ENCODE measurements around the gene CFAP99.
"Not testable (repeated sequence)": the region's sequence is repeated elsewhere in the genome, so short reads cannot be mapped to it uniquely, and the experiment has no call there.

CFAP99 gene

GRCh38 chr4:2449511-2450392 lies 31.0 kb downstream of the CFAP99 start:
- DNase-seq: no peak

DNA sequence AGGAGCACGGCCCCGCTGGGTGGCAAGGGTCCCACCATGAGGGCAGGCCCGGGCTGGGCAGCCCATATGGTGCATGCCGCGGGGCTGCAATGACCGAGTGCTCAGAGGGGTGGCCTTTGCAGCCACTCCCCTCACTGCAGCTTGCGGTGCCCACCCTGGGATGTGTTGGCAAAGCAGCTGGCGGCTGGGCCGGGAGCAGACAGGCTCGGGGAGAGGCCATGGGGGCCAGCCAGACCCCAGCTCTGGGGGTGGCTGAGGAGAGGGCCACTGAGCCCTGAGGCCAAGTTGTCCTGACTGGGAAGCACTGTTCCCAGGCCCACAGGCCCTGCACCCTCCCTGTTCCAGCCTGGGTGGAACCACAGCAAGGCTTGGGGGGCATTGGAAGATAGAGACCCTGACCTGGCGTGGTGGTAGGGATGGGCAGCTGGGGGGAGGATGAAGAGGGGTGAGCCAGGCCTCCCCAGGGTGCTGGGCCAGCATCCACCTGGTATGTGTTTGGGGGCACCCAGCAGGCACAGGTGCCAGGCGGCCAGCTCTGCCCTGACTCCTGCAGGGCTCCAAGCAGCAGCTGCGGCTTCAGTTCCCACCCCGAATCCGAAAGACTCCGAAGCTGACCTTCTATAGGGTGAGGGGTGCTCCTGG lies 31.8 kb downstream of the CFAP99 start:
- DNase-seq: no peak

GRCh38 chr4:2451036-2451520 lies 32.3 kb downstream of the CFAP99 start:
- no peak for DNase-seq

GRCh38 chr4:2451821-2452785 lies 33.3 kb downstream of the CFAP99 start:
- no peak for DNase-seq

- no peak for DNase-seq
Observed at GRCh38 chr4:2457481-2458295, 38.9 kb downstream of the CFAP99 start.

DNA sequence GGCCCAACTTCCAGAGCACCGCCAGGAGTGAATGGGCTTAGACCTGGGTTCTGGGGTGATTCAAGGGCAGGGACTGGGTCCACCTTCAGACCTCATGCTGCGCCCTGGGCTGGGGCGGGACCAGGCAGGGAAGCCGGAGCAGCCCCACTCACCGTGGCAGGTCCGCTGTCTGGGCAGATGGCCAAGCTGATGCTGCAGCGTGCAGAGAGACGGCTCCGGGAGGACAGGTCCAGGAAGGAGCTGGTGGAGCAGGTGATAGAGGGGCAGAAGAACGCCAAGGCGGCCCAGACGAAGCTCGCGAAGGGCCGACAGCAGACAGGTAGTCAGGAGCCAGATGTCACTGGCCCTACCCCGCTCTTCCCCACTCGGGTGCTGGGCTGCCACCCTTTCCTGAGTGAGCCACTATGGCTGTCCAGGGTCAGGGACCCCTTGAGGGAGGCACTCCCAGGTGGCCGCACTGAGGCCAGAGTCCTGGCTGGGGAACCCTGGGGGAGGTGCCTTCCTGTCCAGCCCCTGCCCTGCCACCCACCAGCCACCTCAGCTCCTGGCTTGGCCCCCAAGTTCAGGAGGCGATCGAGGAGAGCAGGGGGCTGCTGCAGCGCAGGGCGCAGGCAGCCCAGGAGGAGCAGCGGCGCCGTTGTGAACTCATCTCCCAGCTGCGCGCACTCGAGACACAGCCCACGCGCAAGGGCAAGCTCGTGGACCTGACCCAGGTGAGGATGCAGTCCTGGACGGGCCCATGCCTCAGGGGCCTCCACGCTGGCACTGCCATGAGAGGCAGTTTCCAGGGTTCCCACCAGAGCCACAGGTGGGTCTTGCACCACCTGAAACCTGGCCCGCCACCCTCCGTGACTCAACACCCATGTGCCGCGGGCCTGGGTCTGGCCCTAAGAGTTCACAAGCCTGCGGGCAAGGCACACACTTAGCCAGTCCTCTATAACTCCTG lies 40.1 kb downstream of the CFAP99 start:
- no peak for DNase-seq

DNA sequence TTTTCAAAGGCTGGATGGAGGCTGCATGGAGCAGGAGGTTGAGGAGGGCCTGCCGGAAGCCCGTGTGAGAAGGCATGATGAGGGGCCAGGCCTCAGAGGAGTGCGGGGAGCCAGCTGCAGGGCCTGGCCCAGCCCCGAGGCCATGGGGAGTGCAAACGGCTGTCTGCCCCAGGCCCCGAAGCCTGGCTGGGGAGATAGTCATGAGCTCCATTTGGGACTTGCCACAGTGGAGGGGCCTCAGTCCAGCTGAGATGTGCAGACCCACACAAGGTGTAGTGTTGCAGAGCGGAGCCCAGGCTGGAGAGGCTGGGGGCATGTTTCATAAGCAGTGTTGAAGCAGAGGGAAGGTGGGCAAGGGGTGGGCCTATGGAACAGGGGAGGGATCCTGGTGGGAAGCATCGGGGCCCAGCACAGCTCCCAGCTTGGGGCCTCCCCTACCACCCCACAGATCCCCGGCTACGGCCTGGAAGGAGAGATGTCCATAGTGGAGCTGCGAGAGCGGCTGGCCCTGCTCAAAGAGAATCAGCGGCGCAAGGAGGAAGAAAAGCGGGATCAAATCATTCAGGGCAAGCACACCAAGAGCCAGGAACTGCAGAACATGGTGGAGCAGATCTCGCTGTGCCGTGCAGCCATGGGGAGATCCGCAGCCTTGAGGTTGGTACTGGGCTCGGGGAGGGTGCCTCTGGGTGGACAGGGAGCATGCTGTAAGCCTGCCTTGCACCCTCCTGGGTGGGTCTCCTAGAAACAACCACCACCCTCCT lies 41.0 kb downstream of the CFAP99 start:
- no peak for DNase-seq

- DNase-seq: no peak
Observed at GRCh38 chr4:2461246-2461960, 42.6 kb downstream of the CFAP99 start.

DNA sequence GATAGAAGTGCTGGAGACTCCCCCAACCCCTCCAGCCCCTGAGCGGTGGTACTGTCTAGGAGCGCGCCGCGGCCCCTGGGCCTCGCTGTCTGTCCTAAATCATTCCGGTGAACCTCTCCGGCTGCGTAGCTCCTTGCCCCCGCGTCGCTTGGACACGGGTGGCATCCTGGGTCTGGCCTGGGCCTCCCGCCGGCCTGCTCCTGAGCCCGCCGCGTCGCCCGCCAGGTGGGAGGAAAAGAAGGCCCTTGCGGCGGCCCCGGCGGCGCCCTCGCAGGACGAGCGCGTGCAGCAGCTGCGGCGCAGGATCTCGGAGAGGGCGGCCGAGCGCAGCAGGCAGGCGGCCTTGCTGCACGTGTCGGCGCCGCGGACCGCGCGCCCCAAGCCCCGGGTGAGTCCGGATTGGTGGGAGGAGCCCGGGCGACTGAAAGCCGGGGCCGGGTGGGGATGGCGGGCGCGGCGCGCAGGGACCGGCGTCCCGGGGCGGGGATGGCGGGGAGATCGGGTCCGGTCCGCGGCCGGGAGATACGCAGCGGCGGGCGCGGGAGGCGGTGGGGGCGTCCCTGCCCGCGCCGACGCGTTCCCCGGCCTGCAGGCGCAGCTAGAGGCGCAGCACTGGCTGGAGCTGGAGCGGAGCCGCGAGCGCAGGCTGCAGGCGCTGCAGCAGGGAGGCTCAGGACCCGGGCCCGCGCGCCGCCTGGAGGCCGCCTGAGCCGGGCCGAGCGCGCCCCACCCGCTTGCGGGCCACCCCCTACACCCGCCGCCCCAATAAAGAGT lies 43.6 kb downstream of the CFAP99 start:
- DNase-seq: peak in 3 of 4 experiments; percentile 31 to 58 (median 39)

- DNase-seq: no peak
Observed at GRCh38 chr4:2462992-2463762, 44.4 kb downstream of the CFAP99 start.

DNA sequence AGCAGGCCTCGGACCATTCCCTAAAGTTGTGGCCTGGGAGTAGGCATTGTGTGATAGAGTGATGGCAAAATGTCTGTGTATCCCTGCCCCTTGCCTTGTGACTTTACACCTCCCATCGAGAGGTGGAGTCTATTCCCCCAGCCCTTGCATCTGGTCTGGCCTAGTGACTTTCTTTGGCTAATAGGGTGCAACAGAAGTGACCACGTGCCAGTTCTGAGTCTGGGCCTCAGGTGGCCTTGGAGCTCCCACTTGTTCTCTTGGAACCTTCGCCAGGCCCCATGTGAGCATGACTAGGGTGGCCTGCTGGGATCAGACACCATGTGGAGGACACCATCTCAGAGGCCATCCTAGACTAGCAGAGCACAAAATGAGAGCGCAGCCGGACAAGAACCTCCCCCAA lies 46.3 kb downstream of the CFAP99 start:
- no peak for DNase-seq

GRCh38 chr4:2465544-2465943 lies 46.8 kb downstream of the CFAP99 start:
- DNase-seq: not testable (repeated sequence)

- peak; percentile 88 to 92 (median 89) for DNase-seq
Observed at GRCh38 chr4:2468456-2469191, 49.9 kb downstream of the CFAP99 start, which contains the start of gene RNF4. TSS of gene RNF4 (plus strand) at chr4:2469106. CDS start at chr4:2490494, 21,388 bp downstream.

GRCh38 chr4:2469192-2469984 lies 50.6 kb downstream of the CFAP99 start:
- peak; percentile 29 to 66 (median 52) for DNase-seq

- no peak for DNase-seq
Observed at GRCh38 chr4:2470791-2471190, 52.0 kb downstream of the CFAP99 start.

DNA sequence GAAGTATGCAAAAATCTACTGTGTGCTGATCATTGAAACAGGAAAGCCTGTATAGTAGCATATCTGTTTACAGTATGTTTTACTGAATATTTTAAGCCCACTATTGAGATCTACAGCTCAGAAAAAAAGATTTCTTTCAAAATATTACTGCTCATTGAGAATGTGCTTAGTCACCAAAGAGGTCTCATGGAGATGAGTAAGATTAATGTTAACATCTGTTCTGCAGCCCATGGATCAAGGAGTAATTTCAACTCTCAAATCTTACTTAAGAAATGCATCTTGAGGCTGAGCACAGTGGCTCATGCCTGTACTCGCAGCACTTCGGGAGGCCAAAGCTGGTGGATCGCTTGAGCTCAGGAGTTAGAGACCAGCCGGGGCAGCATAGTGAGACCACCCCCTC lies 53.4 kb downstream of the CFAP99 start:
- no peak for DNase-seq
